NCI-H748 (cell line): Measurements from ENCODE around the gene OSR1.
"Not testable (repeated sequence)": the region's sequence is repeated elsewhere in the genome, so short reads cannot be mapped to it uniquely, and the experiment has no call there.

Experiments
- DNase-seq: peaks from one replicate; lab custom pipeline; 2025; ENCODE audit not compliant: unreplicated experiment; lab: John Stamatoyannopoulos, UW

Gene OSR1

GRCh38 chr2:19358242-19359020 lies at the start of gene OSR1:
TSS of gene OSR1 (minus strand) at chr2:19358623. CDS start at chr2:19353805, 4,818 bp downstream.
- DNase-seq: peak; percentile 71

GRCh38 chr2:19403785-19404184 lies 45.4 kb upstream of the OSR1 start:
- DNase-seq: no peak

- DNase-seq: no peak
Observed at GRCh38 chr2:19392191-19392590, 33.8 kb upstream of the OSR1 start.

GRCh38 chr2:19389469-19389868 lies 31.0 kb upstream of the OSR1 start:
- DNase-seq: not testable (repeated sequence)

- DNase-seq: no peak
Observed at GRCh38 chr2:19380532-19380931, 22.1 kb upstream of the OSR1 start.

- no peak for DNase-seq
Observed at GRCh38 chr2:19378939-19379338, 20.5 kb upstream of the OSR1 start.

GRCh38 chr2:19377717-19378116 lies 19.3 kb upstream of the OSR1 start:
- DNase-seq: no peak

- DNase-seq: no peak
Observed at GRCh38 chr2:19373352-19373751, 14.9 kb upstream of the OSR1 start.

- no peak for DNase-seq
Observed at GRCh38 chr2:19371996-19372582, 13.7 kb upstream of the OSR1 start.

GRCh38 chr2:19369341-19369955 lies 11.0 kb upstream of the OSR1 start:
- peak; percentile 71 for DNase-seq

- DNase-seq: no peak
Observed at GRCh38 chr2:19368760-19369159, 10.3 kb upstream of the OSR1 start.

GRCh38 chr2:19367326-19367725 lies 8.9 kb upstream of the OSR1 start:
- DNase-seq: no peak

- DNase-seq: no peak
Observed at GRCh38 chr2:19365126-19365525, 6.7 kb upstream of the OSR1 start.

- no peak for DNase-seq
Observed at GRCh38 chr2:19364014-19364413, 5.6 kb upstream of the OSR1 start.

- no peak for DNase-seq
Observed at GRCh38 chr2:19363474-19363778, 5.0 kb upstream of the OSR1 start.

- peak; percentile 94 for DNase-seq
Observed at GRCh38 chr2:19362755-19363473, 4.5 kb upstream of the OSR1 start.

GRCh38 chr2:19362094-19362754 lies 3.8 kb upstream of the OSR1 start:
- peak; percentile 71 for DNase-seq

- DNase-seq: no peak
Observed at GRCh38 chr2:19361325-19361990, 3.0 kb upstream of the OSR1 start.

- DNase-seq: no peak
Observed at GRCh38 chr2:19360966-19361321, 2.5 kb upstream of the OSR1 start.

- no peak for DNase-seq
Observed at GRCh38 chr2:19360266-19360965, 2.0 kb upstream of the OSR1 start.
